Skin epidermis (tissue), 12 donors: ENCODE results near the gene VGF.
"Not testable (repeated sequence)": the region's sequence is repeated elsewhere in the genome, so short reads cannot be mapped to it uniquely, and the experiment has no call there.

Experiments
- H3K27ac ChIP-seq, 21 experiments: fragments of 200-600 bp; sonication (generic) in 11 of 21; one replicate each; pipeline ENCODE4 v1.5.0; 2020; ENCODE audit warnings: mild to moderate bottlenecking in 3 of 21, inconsistent platforms in 2 of 21, moderate library complexity in 2 of 21
- H3K4me3 ChIP-seq, 7 experiments: fragments of 200-600 bp; sonication (generic) in 2 of 7; one replicate each; pipeline ENCODE4 v1.5.0; 2020; ENCODE audit warnings: inconsistent platforms in 2 of 7, mild to moderate bottlenecking in 2 of 7, moderate library complexity in 1 of 7

VGF gene

DNA sequence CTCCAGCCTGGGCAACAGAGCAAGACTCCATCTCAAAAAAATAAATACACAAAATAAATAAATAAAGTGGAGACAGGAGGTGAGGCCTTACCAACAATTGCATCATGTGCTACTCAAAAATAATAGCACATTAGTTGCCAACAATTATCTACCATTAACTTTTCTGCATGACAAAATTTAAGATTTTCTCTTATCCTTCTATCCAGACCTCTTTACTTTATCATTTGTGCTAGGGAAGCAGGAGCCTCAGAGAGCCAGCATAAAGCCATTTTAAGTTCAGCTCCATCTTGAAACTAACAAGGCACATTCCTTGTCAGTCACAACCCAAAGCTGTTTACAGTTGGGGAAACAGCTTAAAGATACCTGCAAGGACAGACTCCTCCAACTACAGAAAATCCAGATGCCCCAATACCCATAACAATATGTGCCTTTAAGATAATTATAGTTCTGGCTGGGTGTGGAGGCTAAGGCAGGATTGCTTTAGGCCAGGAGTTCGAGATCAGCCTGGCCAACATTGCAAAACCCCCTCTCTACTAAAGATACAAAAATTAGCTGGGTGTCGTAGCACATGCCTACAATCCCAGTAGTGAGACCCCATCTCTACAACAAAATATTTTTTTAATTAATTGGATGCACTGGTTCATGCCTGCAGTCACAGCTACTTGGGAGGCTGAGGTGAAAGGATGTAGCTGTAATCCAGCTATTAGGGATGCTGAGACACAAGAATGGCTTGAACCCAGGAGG lies 13.3 kb downstream of the VGF start:
- Histone ChIP-seq H3K4me3 (no peak overlapping the region), H3K27ac (no peak overlapping the region)

DNA sequence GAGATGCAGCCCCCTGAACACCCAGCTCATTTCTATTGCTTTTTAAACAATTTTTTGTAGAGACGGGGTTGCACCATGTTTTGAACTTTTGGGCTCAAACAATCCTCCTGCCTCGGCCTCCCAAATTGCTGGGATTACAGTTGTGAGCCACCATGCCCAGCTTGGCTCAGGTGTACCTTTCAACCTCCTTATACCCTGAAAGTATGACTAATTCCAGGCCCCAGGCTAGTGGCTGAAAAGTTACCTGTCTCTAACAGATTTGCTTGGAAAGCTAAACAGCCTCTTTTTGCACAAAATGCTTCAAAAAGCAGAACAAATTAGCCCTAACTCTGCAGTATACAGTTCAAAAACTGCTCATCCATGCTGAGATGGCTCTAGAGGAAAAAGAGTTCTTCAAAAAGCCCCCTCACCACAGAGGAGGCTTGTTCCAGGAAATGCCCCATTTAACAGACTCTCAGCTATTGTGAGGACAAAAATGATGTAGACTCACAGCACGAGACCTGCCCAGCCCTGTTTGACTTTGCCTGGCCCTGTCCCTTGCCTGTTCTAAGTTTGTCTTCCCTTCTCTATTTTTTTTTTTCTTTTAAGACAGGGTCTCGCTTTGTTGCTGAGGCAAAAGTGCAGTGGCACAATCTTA lies 24.5 kb downstream of the VGF start:
- H3K4me3 ChIP-seq: no peak overlapping the region
- H3K27ac ChIP-seq: peak overlapping the region in 3 of 21 experiments; percentile 3 to 37 (median 7)

DNA sequence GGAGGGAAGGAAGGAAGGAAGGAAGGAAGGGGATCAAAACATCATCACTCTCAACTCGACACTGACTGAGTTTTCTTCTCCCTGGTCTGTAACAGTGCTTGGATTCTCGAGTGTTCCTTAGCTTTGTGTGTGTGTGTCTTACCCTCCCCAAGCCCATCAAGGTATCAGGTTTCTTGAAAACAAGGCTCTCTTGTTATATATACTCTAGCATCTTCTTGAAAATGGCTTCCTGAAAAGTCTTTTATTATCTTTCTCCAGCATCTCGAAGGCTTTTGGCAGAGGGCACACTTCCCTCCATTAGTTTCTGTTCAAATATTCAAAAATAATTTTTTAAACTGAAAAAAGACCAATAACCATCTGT lies 25.1 kb downstream of the VGF start:
- Histone ChIP-seq H3K27ac (peak overlapping the region in 2 of 21 experiments; percentile 7 to 53), H3K4me3 (no peak overlapping the region)

DNA sequence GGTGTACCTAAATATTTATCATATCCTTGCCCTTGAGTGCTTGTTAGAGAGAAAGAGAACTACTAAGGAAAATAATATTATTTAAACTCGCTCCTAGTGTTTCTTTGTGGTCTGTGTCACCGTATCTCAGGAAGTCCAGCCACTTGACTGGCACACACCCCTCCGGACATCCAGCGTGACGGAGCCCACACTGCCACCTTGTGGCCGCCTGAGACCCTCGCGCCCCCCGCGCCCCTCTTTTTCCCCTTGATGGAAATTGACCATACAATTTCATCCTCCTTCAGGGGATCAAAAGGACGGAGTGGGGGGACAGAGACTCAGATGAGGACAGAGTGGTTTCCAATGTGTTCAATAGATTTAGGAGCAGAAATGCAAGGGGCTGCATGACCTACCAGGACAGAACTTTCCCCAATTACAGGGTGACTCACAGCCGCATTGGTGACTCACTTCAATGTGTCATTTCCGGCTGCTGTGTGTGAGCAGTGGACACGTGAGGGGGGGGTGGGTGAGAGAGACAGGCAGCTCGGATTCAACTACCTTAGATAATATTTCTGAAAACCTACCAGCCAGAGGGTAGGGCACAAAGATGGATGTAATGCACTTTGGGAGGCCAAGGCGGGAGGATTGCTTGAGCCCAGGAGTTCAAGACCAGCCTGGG lies 27.0 kb downstream of the VGF start:
- H3K4me3 ChIP-seq: no peak overlapping the region
- H3K27ac ChIP-seq: peak overlapping the region in 19 of 21 experiments; percentile 1 to 81 (median 53)

DNA sequence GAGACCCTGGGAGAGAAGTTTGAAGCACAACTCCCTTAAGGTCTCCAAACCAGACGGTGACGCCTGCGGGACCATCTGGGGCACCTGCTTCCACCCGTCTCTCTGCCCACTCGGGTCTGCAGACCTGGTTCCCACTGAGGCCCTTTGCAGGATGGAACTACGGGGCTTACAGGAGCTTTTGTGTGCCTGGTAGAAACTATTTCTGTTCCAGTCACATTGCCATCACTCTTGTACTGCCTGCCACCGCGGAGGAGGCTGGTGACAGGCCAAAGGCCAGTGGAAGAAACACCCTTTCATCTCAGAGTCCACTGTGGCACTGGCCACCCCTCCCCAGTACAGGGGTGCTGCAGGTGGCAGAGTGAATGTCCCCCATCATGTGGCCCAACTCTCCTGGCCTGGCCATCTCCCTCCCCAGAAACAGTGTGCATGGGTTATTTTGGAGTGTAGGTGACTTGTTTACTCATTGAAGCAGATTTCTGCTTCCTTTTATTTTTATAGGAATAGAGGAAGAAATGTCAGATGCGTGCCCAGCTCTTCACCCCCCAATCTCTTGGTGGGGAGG lies 27.6 kb downstream of the VGF start:
- Histone ChIP-seq H3K4me3 (no peak overlapping the region), H3K27ac (peak overlapping the region in 18 of 21 experiments; percentile 4 to 81 (median 54))

DNA sequence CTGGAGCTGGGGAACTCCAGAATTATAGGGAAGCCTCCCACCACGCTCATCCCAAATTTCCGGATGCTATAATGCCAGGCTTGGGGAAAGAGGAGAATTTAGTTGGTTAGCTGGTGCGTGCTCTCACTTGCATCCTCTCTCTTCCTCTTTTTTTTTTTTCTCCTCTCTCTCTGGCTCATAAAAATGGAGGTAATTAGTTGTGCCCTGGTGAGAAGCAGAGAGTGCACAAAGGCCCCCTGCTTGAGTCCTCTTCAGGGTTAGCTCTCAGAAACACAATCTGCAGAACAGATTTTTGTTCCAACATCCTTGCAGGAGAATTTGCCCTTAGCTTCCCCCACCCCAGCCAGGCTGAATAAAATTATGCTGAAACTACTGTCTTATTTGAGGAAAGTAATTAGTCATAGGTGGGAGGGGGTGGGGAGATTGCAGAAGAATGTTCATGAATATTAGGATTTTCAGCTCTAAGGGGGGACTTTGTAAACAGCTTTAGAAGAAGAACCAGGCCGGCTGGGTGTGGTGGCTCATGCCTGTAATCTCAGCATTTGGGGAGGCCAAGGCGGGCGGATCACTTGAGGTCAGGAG lies 30.9 kb downstream of the VGF start:
- Histone ChIP-seq H3K27ac (peak overlapping the region in 4 of 21 experiments; percentile 11 to 48 (median 34)), H3K4me3 (no peak overlapping the region)

DNA sequence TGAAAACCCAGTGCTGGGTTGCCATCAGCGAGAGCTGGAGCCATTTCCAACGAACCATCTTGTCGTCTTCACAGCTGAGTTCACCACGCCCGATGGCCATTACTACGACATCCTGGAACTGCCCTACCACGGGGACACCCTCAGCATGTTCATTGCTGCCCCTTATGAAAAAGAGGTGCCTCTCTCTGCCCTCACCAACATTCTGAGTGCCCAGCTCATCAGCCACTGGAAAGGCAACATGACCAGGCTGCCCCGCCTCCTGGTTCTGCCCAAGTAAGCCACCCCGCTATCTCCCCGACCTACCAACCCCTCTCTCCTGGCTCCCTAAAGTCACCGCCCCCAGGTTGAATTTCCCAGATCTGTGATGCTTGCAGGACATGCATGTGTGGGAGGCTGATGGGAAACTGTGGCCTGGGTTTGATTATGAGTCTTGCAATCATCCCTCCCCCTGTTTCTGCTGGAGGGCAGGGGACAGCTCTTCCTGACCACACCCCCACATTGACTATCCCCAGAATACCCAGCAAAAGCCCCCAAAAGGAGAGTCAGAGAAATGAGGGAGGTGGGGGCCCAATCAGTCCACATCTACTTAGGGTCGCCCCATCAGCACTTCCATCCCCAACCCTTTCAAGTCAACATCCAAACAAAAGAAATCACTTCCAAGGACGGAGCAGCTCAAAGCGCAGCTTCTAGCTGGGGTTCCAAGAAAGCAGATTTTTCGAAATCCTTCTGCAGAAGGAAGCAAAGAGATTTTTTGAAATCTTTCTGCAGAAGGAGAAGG lies 31.6 kb downstream of the VGF start:
- H3K4me3 ChIP-seq: no peak overlapping the region
- peak overlapping the region in 5 of 21 experiments; percentile 11 to 48 (median 28) for H3K27ac ChIP-seq

DNA sequence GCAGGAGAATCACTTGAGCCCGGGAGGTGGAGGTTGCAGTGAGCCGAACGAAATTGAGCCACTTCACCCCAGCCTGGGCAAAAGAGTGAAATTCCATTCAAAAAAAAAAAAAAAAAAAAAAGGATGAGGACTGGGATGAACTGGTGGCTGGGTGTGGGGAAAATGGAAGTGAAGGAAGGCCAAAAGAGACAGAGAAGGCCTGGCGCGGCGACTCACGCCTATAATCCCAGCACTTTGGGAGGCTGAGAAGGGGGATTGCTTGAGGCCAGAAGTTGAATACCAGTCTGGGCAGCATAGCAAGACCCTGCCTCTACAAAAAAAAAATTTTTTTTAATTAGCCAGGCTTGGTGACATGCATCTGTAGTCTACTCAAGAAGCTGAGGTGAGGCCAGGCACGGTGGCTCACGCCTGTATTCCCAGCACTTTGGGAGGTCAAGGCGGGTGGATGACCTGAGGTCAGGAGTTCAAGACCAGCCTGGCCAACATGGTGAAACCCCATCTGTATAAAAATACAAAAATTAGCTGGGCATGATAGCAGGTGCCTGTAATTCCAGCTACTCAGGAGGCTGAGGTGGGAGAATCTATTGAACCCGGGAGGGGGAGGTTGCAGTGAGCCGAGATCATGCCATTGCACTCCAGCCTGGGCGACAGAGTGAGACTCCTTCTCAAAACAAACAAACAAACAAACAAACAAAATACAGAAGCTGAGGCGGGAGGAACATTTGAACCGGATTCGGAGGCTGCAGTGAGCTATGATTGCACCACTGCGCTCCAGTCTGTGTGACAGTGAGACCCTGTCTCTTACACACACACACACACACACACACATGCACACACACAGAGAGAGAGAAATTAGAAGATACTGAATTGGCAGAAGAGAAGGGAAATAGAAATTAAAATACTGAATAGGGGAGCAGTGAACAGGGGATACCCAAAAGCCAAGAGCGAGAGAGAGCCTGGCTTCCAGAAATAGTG lies 32.5 kb downstream of the VGF start:
- not testable (repeated sequence) for H3K4me3 ChIP-seq
- peak overlapping the region in 2 of 21 experiments; percentile 28 to 48 for H3K27ac ChIP-seq

DNA sequence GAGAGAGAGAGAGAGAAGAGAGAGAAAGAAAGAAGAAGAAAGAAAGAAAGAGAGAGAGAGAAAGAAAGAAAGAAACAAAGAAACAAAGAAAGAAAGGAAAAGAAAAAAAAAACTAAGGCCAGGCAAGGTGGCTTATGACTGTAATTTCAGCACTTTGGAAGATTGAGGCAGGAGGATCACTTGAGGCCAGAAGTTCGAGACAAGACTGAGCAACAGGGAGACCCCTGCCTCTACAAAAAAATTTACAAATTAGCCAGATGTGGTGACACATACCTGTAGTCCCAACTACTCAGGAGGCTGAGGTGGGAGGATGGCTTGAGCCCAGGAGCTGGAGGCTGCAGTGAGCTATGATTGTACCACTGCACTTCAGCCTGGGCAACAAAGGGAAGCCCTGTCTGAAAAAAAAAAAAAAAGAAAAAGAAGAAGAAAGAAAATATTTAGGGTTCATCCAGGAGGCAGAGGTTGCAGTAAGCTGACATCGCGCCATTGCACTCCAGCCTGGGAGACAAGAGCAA lies 35.7 kb downstream of the VGF start:
- Histone ChIP-seq H3K4me3 (no peak overlapping the region), H3K27ac (no peak overlapping the region)

DNA sequence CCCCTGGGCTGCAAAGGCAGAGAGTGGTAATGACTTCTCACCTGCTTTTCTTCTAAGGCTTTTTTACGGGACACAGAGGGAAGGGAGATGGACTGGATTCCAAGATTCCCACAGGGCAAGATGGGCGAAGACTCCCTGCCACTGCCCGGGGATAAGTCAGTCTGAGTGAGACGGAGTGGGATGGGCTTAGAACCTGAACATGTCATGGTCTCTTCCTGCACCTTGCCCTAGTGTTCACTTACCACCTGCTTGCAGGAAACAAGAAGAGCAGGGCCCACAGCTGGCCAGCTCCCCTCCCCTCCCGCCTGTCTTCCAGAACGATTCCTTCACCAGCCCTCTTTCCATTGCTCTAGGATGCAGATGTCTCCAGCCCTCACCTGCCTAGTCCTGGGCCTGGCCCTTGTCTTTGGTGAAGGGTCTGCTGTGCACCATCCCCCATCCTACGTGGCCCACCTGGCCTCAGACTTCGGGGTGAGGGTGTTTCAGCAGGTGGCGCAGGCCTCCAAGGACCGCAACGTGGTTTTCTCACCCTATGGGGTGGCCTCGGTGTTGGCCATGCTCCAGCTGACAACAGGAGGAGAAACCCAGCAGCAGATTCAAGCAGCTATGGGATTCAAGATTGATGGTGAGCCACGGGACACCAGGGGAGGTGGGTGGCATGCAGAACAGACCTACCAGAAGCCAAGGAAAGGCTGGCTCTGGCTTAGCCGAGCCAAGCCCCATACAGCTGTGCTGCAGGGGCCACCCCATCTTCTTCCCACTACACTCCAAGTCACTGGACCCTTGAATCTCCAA lies 37.1 kb downstream of the VGF start:
- Histone ChIP-seq H3K4me3 (peak overlapping the region in 4 of 7 experiments; percentile 15 to 40 (median 34)), H3K27ac (peak overlapping the region in 1 of 21 experiments; percentile 90)

DNA sequence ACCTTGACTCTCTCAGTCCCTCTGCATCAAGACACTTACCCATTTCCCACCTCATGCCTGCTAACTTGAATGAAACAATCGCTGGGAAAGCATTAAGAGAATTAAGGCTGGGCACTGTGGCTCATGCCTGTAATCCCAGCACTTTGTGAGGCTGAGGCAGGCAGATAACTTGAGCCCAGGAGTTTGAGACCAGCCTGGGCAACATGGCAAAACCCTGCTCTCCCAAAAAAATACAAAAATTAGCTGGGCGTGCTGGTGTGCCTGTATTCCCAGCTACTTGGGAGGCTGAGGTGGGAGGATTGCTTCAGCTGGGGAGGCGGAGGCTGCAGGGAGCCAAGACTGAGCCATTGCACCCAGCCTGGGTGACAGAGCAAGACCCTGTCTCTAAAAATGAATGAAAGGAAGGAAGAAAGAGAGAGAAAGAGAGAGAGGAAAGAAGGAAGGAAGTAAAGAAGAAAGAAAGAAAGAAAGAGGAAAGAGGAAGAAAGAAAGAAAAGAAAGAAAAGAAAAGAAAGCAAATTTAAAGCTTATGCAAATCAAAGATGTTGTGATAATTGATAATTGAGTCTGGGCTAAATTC lies 37.8 kb downstream of the VGF start:
- Histone ChIP-seq H3K27ac (peak overlapping the region in 12 of 21 experiments; percentile 11 to 90 (median 64)), H3K4me3 (peak overlapping the region; percentile 1 to 40 (median 32))

DNA sequence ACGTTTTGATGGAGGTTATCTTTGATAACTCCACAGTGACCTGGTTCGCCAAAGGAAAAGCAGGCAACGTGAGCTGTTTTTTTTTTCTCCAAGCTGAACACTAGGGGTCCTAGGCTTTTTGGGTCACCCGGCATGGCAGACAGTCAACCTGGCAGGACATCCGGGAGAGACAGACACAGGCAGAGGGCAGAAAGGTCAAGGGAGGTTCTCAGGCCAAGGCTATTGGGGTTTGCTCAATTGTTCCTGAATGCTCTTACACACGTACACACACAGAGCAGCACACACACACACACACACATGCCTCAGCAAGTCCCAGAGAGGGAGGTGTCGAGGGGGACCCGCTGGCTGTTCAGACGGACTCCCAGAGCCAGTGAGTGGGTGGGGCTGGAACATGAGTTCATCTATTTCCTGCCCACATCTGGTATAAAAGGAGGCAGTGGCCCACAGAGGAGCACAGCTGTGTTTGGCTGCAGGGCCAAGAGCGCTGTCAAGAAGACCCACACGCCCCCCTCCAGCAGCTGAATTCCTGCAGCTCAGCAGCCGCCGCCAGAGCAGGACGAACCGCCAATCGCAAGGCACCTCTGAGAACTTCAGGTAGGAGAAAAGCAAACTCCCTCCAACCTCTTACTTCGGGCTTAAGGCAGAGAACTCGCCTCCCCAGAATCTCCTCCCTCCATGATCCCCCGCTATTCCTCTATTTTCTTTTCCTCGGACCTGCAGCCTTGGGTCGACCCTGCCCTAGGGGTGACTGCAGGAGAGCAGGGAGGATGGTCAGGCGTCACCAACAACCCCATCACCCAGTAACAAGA lies 38.5 kb downstream of the VGF start, which contains the start of gene SERPINE1:
Gene SERPINE1 (plus strand): TSS at position 454 of the 809 bp plus-strand sequence. CDS start 1,290 bp downstream, outside the sequence.
- peak within 1 kb of the TSS in 19 of 21 experiments; percentile 29 to 90 (median 63) for H3K27ac ChIP-seq

DNA sequence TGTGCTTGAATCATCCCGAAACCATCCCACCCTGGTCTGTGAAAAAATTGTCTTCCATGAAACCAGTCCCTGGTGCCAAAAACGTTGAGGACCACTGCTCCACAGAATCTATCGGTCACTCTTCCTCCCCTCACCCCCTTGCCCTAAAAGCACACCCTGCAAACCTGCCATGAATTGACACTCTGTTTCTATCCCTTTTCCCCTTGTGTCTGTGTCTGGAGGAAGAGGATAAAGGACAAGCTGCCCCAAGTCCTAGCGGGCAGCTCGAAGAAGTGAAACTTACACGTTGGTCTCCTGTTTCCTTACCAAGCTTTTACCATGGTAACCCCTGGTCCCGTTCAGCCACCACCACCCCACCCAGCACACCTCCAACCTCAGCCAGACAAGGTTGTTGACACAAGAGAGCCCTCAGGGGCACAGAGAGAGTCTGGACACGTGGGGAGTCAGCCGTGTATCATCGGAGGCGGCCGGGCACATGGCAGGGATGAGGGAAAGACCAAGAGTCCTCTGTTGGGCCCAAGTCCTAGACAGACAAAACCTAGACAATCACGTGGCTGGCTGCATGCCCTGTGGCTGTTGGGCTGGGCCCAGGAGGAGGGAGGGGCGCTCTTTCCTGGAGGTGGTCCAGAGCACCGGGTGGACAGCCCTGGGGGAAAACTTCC lies 39.2 kb downstream of the VGF start:
- Histone ChIP-seq H3K4me3 (peak overlapping the region in 1 of 7 experiments; percentile 34), H3K27ac (peak overlapping the region in 19 of 21 experiments; percentile 29 to 90 (median 63))

More for the DNA sequence above, 38.5 kb downstream of the VGF start, which contains the start of gene SERPINE1:
- H3K4me3 ChIP-seq: peak within 1 kb of the TSS; percentile 1 to 40 (median 32)

DNA sequence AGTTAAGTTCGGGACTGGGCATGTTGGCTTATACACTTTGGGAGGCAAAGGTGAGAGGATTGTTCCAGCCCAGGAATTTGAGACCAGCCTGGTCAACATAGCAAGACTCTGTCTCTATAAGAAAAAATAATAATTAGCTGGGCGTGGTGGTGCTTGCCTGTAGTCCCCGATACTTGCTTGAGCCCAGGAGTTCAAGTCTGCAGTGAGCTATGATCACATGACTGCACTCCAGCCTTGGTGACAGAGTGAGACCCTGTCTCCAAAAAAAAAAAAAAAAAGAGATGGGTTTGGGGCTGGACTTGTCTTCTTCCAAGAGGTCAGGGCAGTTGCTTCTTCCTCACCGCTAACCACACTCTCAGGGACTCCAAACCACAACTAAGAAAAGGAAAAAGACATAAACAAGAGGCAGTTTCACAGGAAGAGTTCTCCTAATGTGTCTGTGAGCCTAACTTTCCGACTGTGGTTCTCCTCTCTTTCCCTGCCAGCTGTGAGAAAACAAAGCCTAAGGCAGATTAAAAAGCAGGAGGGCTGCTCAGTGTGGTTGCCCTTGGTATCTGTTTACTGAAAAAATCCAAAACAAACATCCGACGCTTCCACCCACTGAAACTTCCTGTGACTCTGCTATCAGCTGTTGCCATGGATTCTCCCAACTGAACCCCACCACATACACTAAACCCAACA lies 40.9 kb downstream of the VGF start:
- peak overlapping the region in 16 of 21 experiments; percentile 9 to 90 (median 60) for H3K27ac ChIP-seq

More for the DNA sequence above, 40.9 kb downstream of the VGF start:
- H3K4me3 ChIP-seq: no peak overlapping the region
